NOMO-1 treated with DMSO at 0.1 percent for 48 hours (cell line): ENCODE results near the gene TADA3.

Experiments
- DNase-seq: peaks from one replicate; lab custom pipeline; 2025; ENCODE audit not compliant: unreplicated experiment; lab: John Stamatoyannopoulos, UW

Gene TADA3

GRCh38 chr3:9765865-9766264 lies 26.4 kb downstream of the TADA3 start:
- DNase-seq: no peak

- no peak for DNase-seq
Measured at GRCh38 chr3:9762871-9763270, 29.4 kb downstream of the TADA3 start.

- no peak for DNase-seq
Measured at GRCh38 chr3:9761919-9762318, 30.4 kb downstream of the TADA3 start.

- no peak for DNase-seq
Measured at GRCh38 chr3:9760779-9761505, 31.3 kb downstream of the TADA3 start.

- no peak for DNase-seq
Measured at GRCh38 chr3:9757427-9757826, 34.8 kb downstream of the TADA3 start.

- DNase-seq: no peak
Measured at GRCh38 chr3:9754678-9755077, 37.6 kb downstream of the TADA3 start.

- no peak for DNase-seq
Measured at GRCh38 chr3:9750556-9751411, 41.5 kb downstream of the TADA3 start.

- peak; percentile 99 for DNase-seq
Measured at GRCh38 chr3:9749645-9750555, 42.4 kb downstream of the TADA3 start, which contains the start of gene OGG1. OGG1 (plus strand) TSS chr3:9749952; CDS start chr3:9750287, 335 bp downstream.

GRCh38 chr3:9749296-9749644 lies 43.0 kb downstream of the TADA3 start:
- DNase-seq: no peak

- no peak for DNase-seq
Measured at GRCh38 chr3:9748031-9748430, 44.2 kb downstream of the TADA3 start.

GRCh38 chr3:9747267-9747666 lies 45.0 kb downstream of the TADA3 start:
- DNase-seq: no peak

GRCh38 chr3:9746330-9746729 lies 45.9 kb downstream of the TADA3 start:
- DNase-seq: no peak

- no peak for DNase-seq
Measured at GRCh38 chr3:9745521-9745920, 46.8 kb downstream of the TADA3 start.

GRCh38 chr3:9744162-9744561 lies 48.1 kb downstream of the TADA3 start:
- no peak for DNase-seq

- DNase-seq: no peak
Measured at GRCh38 chr3:9743548-9743947, 48.7 kb downstream of the TADA3 start.

- DNase-seq: no peak
Measured at GRCh38 chr3:9742560-9742959, 49.7 kb downstream of the TADA3 start.

GRCh38 chr3:9739181-9739580 lies 53.1 kb downstream of the TADA3 start:
- no peak for DNase-seq

- no peak for DNase-seq
Measured at GRCh38 chr3:9736831-9737230, 55.4 kb downstream of the TADA3 start.

- no peak for DNase-seq
Measured at GRCh38 chr3:9732740-9733115, 59.5 kb downstream of the TADA3 start.

GRCh38 chr3:9732080-9732739 lies 60.1 kb downstream of the TADA3 start:
- DNase-seq: peak; percentile 44
